ENCODE data around the gene SLC34A3. TPM values are rescaled to one million over a fixed set of nuclear protein-coding genes. Genes with fewer than 3 reads are reported as not detected.

SLC34A3 gene
- total RNA-seq, 1 experiment from 2014 or later = not detected

DNA sequence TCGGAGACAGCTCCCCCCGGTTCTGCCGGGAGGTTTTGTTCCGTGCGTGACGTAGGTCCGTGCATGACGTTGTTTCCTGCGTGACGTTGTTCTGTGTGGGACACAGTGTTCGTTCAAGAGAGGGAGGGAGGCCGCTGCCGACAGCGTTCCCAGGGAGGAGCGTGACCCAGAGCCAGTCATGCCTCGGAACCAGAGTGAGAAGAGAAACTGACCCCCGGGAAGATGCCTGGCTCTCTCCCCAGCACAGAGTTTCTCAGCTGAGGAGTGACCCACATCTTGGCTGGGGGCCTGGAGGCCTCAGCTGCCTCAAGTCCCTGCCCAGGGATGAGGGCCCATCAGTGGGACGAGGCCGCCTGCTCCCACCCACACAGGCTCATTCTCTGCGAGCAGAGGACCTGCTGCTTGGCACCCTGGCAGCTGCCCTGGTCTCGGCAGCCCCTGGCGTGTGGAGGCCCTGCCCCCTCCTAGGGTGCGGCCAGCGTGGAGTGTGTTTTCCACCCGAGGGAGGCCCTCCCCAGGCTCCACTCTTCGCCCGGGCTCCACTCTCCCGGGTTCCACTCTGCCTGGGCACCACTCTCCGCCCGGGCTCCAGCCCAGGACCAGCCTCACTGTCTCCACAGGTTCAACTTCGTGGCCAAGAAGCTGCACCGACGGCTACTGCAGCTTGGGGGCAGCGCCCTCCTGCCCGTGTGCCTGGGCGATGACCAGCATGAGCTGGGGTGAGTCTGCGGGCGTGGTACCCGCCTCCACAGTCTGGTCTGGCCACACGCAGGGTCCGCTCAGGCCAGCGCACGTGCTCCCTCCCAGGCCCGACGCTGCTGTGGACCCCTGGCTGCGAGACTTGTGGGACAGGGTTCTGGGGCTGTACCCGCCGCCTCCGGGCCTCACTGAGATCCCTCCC, 17.3 kb upstream of the SLC34A3 start:
- in situ Hi-C loops (cut with HindIII; ENCODE audit: low pct_unique_long_range_greater_than_20kb, low sequenced_read_pairs) = no loop called here
- DNase-seq (ENCODE audit: low read depth, low spot score) = no peak

DNA sequence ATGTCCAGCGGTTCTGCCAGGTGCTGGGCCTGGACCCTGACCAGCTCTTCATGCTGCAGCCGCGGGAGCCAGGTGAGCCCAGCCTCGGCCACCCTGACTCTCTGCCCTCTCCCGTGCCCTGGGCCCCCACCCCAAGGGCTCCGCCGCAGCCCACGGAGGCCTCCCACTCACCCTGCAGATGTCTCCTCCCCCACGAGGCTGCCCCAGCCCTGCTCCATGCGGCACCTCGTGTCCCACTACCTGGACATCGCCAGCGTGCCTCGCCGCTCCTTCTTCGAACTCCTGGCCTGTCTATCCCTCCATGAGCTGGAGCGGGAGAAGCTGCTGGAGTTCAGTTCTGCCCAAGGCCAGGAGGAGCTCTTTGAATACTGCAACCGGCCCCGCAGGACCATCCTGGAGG, 16.1 kb upstream of the SLC34A3 start:
- in situ Hi-C loops (cut with HindIII; ENCODE audit: low pct_unique_long_range_greater_than_20kb, low sequenced_read_pairs) = no loop called here
- DNase-seq (ENCODE audit: low read depth, low spot score) = no peak

DNA sequence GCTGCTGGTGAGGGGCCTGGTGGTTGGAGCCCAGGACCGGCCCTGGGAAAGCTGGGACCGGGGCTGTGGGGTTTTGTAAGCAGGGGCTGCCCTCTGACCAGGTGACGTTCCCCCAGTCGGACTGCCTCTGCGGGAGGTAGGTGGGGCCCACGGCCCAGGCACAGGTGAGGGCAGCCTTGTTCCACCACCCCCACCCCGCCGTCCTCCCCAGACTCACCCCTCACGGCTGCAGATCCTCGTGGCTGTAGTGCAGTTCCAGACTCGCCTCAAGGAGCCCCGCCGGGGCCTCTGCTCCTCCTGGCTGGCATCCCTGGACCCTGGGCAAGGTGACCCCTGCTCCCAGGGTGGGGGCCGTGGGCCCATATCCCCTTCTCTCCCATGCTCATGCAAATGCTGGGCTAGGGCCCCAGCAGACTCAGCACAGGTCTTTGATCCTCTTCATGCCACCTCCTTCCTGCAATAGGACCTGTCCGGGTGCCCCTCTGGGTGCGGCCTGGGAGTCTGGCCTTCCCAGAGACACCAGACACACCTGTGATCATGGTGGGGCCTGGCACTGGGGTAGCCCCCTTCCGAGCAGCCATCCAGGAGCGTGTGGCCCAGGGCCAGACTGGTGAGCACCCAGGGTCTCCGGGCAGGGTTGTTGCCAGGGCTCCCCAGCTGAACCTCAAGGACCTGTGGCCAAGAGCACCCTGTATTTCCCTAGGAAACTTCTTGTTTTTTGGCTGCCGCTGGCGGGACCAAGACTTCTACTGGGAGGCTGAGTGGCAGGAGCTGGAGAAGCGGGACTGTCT, 15.3 kb upstream of the SLC34A3 start:
- DNase-seq (ENCODE audit: low read depth, low spot score) = no peak
- in situ Hi-C loops (cut with HindIII; ENCODE audit: low pct_unique_long_range_greater_than_20kb, low sequenced_read_pairs) = no loop called here

- in situ Hi-C loops (cut with HindIII; ENCODE audit: low pct_unique_long_range_greater_than_20kb, low sequenced_read_pairs) = no loop called here
- DNase-seq (ENCODE audit: low read depth, low spot score) = no peak
These were observed 14.3 kb upstream of the SLC34A3 start for GRCh38 chr9:137216188-137216965.

DNA sequence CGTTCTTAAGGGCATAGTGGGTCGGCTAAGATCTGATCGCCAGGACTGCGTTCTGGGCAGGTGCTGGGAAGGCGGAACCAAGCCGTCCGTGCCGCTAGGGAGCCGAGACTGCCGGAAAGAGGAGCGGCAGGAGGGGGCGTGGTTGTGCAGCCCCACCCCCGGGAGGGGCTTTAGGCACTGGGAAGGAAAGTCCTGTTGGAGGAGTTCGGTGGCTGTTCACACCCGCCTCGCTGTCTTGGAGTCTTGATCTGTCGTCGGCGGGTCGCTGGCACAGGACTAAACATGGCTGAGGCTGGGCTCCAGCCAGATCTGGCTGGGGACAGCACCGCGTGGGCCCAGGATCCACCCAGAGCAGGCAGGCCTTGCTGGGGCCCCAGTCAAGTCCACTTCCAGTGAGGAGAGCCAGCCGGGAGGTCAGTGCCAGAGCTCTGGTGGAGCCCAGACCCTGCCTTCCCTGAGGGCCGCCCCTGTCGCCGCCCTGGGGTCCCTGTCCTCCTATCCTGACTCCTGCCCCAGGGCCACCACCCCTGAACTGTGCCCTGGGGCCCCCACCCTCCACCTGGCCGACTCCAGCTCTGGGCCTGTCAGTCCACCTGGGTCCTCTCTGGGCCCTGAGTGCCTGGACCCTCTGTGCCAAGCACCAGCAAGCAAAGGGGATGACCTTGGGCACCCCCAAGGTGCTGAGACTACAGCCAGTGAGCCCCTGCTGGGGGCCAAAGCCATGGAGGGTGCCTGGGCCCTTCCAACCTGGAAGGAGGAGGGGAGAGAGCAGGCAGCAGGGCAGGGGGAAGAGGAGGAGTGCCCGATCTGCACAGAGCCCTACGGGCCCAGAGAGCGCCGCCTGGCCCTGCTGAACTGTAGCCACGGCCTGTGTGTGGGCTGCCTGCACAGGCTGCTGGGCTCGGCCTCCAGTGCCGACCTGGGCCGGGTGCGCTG, 13.2 kb upstream of the SLC34A3 start:
- in situ Hi-C loops (cut with HindIII; ENCODE audit: low pct_unique_long_range_greater_than_20kb, low sequenced_read_pairs) = no loop called here
- DNase-seq (ENCODE audit: low read depth, low spot score) = peak; percentile 63

GRCh38 chr9:137218212-137218753, 12.4 kb upstream of the SLC34A3 start:
- no peak for DNase-seq (ENCODE audit: low read depth, low spot score)
- in situ Hi-C loops (cut with HindIII; ENCODE audit: low pct_unique_long_range_greater_than_20kb, low sequenced_read_pairs) = no loop called here

GRCh38 chr9:137218754-137219271, 11.9 kb upstream of the SLC34A3 start:
- in situ Hi-C loops (cut with HindIII; ENCODE audit: low pct_unique_long_range_greater_than_20kb, low sequenced_read_pairs) = no loop called here
- no peak for DNase-seq (ENCODE audit: low read depth, low spot score)

- in situ Hi-C loops (cut with HindIII; ENCODE audit: low pct_unique_long_range_greater_than_20kb, low sequenced_read_pairs) = no loop called here
- DNase-seq (ENCODE audit: low read depth, low spot score) = no peak
These were observed 10.9 kb upstream of the SLC34A3 start for GRCh38 chr9:137219757-137220316.

DNA sequence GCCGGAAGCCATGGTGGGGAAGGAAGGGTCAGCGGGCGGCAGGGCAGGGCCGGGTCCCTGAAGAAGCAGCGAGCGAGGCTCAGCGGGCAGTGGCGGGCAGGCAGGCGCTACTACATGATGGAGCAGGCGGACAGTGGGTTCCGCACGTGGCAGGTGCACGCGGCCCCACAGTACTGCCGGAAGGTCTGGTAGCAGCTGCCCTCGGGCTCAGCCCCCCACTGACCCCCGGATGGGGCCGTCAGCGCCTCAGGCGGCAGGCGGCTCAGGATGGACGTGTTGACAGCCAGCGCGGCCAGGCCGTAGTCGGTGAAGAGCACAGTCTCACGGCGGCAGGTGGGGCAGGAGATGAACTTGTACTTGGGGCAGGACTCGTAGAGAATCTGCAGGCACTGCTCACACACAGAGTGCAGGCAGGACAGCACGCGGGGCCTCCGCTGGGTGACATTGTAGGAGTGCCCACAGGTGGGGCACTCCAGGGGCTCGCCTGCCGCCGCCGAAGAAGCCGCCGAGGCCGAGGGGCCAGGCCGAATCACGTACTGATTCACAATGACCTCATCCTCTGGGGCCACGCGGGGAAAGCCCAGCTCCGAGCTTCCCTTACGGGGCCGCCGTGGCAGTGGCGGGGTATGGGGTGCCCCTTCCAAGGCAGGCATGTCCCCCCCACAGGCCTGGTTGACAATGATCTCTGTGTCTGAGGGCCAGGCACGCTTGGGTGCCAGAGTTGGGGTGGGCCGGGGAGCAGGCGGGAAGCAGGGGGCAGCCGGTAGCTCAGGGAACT, 10.2 kb upstream of the SLC34A3 start:
- no peak for DNase-seq (ENCODE audit: low read depth, low spot score)
- in situ Hi-C loops (cut with HindIII; ENCODE audit: low pct_unique_long_range_greater_than_20kb, low sequenced_read_pairs) = no loop called here

GRCh38 chr9:137221095-137221505, 9.6 kb upstream of the SLC34A3 start:
- in situ Hi-C loops (cut with HindIII; ENCODE audit: low pct_unique_long_range_greater_than_20kb, low sequenced_read_pairs) = no loop called here
- DNase-seq (ENCODE audit: low read depth, low spot score) = no peak

DNA sequence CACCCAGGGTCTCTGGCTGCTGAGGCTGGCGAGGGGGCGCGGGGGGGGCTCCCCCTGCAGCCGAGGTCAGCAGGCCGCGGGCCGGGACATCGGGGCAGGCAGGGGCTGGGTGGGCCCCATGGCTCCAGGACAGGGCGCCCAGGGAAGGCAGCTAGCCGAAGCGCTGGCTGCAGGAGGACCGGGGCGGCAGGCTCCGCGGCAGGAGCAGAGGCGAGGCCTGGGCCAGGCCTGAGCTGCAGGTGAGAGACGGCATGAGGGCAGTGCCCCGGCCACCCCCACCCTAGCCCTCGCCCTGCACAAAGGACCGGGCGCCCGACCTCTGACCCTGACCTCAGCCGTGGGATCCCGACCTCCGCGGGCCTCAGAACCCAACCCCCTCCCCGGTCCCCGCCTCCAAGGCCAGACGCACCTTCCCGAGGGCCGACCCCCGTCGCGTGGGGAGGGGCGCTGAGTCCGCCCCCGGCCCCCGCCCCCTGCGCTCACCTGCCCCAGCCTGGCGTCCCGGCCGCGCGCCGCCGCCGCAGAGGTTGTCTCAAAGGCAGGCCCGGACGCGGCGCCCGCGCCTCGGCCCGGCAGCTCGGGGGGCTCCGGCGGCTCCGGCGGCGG, 9.1 kb upstream of the SLC34A3 start:
- DNase-seq (ENCODE audit: low read depth, low spot score) = no peak
- in situ Hi-C loops (cut with HindIII; ENCODE audit: low pct_unique_long_range_greater_than_20kb, low sequenced_read_pairs) = no loop called here

DNA sequence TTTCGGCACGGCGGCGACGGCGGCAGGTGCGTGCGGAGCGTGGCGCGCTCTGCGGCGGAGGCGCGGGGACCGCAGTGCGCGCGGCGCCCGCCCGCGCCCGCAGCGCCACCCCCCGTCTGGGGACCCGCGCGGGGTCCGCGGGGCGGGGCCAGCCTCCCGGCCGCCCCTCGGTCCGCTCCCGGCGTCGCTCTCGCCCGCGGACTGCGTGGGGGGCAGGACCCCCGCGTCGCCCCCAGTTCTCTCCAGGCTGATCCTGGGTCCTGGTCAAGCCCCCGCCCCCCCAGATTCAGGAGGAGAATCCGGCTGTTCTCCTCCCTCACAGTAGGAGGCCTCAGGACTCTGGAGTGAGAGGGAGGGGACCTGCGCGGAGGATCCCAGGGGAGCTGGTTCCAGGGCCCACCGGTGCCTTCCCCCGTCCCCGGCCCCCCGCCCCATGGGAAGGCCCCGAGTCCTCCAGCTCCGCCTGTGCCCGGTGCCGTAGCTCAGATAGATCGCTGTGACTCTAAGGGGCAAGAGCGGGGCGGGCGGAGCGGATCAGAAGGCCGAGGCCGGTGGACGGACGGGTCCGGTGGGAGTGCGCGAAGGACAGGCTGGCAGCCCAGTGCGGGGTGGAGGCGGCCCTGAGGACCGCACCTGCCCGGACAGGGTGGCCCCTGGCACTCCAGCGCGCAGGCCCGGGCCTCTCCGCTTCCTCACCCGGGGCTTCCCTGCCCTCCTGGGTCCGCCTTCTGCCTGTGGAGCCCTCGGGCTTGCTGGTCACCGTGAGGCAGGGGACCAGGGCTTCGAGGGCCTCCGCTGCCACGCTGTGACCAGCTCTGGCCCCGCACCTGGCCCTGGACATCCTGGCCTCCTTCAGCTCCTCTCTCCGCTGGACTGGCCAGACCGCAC, 8.3 kb upstream of the SLC34A3 start, which contains the start of gene RNF208:
RNF208 (minus strand) TSS at position 51 of the 888 bp plus-strand sequence. CDS start 1,028 bp downstream, outside the sequence.
- in situ Hi-C loops (cut with HindIII; ENCODE audit: low pct_unique_long_range_greater_than_20kb, low sequenced_read_pairs) = no loop called here
- no peak for DNase-seq (ENCODE audit: low read depth, low spot score)

DNA sequence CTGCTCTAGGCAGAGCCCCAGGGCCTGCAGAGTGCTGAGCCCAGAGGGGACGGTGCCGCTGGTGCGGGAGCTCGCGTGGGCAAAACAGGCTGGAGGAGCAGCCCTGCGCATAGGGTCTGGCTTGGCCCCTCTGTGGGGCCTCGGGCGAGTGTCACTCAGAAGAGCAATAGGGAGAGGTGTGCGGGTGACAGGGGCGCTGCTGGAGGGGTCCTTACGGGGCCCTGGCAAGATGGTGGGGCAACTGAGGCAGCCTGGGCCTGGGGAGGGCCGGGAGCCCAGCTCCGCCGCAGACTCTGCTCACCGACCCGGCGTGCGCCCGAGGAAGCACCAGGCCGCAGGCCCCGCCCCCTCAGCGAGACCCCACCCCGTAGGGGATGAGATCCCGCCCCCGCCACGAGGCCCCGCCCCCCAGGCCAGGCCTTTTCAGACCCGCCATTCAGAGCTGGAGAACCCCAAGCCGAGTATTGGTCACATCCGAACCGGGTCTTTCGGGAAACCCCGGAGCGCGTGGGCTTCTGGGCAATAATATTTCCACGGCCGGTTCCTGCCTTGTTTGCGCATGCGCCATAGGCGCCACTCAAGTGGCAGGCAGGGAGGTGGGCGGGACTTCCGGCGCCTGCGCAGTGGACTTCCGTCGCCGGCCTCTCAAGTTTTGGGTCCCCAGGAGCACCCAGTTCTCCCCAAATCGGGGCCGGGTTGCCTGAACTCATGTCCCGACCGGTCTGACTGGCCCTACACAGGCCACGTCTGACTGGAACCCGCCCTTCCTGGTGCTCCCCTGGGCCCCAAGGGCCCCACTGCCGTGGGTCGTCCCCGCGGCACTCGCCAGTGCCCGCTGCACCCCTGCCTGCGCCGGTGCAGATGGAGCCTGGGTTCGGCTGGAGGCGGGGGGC, 7.4 kb upstream of the SLC34A3 start:
- in situ Hi-C loops (cut with HindIII; ENCODE audit: low pct_unique_long_range_greater_than_20kb, low sequenced_read_pairs) = no loop called here
- DNase-seq (ENCODE audit: low read depth, low spot score) = peak; percentile 98

Measured in SK-MEL-5 (cell line).